ENCODE data around the gene EZR. TPM values are rescaled to one million over a fixed set of nuclear protein-coding genes. Genes with fewer than 3 reads are reported as not detected.

Gene EZR
- 100 to 1,000 TPM in 3 of 4 donors, 10 to 100 TPM in 1; 88.0 to 190 (median 177) TPM for total RNA-seq

DNA sequence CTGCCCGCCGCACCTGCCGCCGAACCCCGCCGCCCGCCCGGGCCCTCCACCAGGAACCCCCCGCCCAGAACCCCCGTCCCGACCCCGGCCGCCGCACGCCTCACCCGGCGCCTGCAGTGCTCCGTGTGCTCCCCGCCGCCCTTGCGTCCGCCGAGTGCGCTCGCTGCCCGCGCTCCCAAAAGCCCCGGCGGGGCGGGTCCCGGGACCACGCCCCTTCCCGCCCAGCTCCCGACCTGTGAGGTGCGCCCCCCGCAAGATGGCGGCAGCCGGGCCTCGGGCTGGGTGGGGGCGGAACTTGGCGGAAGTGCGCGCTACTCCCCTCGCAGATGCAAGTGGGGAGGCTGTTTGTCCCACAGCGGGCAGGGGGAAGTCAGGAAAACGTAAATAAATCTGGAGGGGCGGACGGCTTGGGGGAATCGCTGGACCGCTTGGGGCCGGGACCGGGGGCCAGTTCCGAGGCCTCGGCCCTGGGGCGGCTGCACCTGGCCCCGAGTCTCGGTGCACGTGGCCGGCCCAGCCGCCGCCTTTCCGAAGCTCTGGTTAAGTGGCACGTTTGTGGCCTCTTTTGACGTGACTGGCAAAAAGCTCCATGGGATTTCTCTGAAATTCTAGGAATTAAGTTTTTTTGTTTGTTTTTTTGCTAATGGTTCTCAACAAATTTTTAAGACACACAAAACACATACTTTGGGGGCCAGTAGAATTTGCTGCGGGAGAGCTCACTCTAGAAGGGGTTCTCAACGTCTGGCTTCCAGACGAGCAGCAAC is at the start of gene EZR:
TSS of gene EZR (minus strand) at position 156 of the 764 bp plus-strand sequence. CDS start 1,275 bp downstream, outside the sequence.
- no peaks in the 10 kb centered on the region for H3K27me3 ChIP-seq
- peaks cover 0 to 3% of the 10 kb centered on the region in 2 donors for H3K36me3 ChIP-seq
- H3K4me3 ChIP-seq, result peak within 1 kb of the TSS; percentile 78 to 98
- peak; percentile 77 for ATAC-seq
- TF ChIP-seq EP300 (IDR thresholded peaks at IDR 0.05), result no peak
- peak; percentile 47 for TF ChIP-seq POLR2AphosphoS5 (IDR thresholded peaks at IDR 0.05)
- TF ChIP-seq POLR2A (IDR thresholded peaks at IDR 0.05), result peak; percentile 71 to 73
- TF ChIP-seq, protein P1, sequence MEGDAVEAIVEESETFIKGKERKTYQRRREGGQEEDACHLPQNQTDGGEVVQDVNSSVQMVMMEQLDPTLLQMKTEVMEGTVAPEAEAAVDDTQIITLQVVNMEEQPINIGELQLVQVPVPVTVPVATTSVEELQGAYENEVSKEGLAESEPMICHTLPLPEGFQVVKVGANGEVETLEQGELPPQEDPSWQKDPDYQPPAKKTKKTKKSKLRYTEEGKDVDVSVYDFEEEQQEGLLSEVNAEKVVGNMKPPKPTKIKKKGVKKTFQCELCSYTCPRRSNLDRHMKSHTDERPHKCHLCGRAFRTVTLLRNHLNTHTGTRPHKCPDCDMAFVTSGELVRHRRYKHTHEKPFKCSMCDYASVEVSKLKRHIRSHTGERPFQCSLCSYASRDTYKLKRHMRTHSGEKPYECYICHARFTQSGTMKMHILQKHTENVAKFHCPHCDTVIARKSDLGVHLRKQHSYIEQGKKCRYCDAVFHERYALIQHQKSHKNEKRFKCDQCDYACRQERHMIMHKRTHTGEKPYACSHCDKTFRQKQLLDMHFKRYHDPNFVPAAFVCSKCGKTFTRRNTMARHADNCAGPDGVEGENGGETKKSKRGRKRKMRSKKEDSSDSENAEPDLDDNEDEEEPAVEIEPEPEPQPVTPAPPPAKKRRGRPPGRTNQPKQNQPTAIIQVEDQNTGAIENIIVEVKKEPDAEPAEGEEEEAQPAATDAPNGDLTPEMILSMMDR (IDR thresholded peaks at IDR 0.05), result peak in 2 of 4 experiments; percentile 14 to 30
- peak within 1 kb of the TSS; percentile 95 to 100 (median 99) for H3K27ac ChIP-seq
- H3K9me3 ChIP-seq, result no peaks in the 10 kb centered on the region
- H3K4me1 ChIP-seq, result peaks cover 0 to 45% (median 9%) of the 10 kb centered on the region in 3 donors
- WGBS, 2 donors (ENCODE audit: low coverage in 1 of 2), result 43 to 85% methylated on average over 4 to 10 of the region's 67 CpGs

DNA sequence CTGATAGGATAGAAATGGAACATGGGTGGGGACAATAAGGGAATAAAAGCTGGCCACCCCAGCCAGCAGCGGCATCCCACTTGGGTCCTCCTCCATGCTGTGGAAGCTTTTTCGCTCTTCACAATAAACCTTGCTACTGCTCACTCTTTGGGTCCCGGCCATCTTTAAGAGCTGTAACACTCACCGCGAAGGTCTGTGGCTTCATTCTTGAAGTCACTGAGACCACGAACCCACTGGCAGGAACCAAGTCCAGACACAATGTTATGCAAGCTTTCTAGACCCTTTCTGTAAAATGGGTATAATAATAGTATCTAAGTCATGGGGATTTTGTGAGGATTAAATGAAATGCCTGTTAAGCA is 48.9 kb upstream of the EZR start:
- no peaks in the 10 kb centered on the region for H3K27me3 ChIP-seq
- H3K4me1 ChIP-seq, result peaks cover 0 to 16% (median 0%) of the 10 kb centered on the region in 3 donors
- no peak for TF ChIP-seq EP300 (IDR thresholded peaks at IDR 0.05)
- WGBS, 2 donors (ENCODE audit: low coverage in 1 of 2), result 100% methylated on average over 1 to 3 of the region's 6 CpGs
- no peak for ATAC-seq
- H3K27ac ChIP-seq, result peak overlapping the region in 1 of 4 donors; percentile 89
- no peaks in the 10 kb centered on the region for H3K36me3 ChIP-seq
- no peaks in the 10 kb centered on the region for H3K9me3 ChIP-seq
- no peak overlapping the region for H3K4me3 ChIP-seq

DNA sequence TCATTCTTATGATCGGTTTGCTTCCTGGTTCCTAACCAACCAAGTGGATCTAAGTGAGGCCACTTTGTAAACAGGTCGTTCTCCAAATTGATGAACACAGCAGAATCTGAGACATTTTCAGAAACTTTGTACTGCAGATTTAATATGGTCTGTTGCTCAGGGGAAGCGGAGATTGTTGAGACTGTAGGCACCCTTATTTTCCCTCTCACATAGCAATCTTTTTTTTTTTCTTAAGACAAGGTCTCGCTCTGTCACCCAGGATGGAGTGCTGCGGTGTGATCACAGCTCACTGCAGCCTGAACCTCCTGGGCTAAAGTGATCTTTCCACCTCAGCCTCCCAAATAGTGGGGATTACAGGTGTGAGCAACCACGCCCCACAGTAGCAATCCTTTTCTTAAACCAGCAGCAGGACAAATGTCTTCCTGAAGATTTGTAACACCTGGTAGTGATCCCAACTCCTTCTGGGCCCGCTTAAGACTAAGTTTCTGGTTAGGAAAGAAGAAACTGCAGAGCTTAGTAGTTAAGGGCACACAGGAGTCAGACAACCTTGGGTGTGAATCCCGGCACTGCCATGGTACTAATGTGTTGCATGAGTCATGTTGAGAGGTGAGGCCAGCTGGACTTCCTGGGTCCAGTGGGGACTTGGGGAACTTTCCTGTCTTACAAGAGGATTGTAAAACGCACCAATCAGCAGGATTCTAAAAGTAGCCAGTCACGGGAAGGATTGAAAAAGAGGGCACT is 48.4 kb upstream of the EZR start:
- H3K4me1 ChIP-seq, result peaks cover 0 to 16% (median 0%) of the 10 kb centered on the region in 3 donors
- H3K4me3 ChIP-seq, result no peak overlapping the region
- 85 to 86% methylated on average over 6 to 10 of the region's 10 CpGs for WGBS, 2 donors (ENCODE audit: low coverage in 1 of 2)
- ATAC-seq, result no peak
- H3K27ac ChIP-seq, result peak overlapping the region in 1 of 4 donors; percentile 89
- no peak for TF ChIP-seq POLR2A (IDR thresholded peaks at IDR 0.05)
- TF ChIP-seq, protein P1 (IDR thresholded peaks at IDR 0.05), result no peak
- no peak for TF ChIP-seq POLR2AphosphoS5 (IDR thresholded peaks at IDR 0.05)
- no peaks in the 10 kb centered on the region for H3K9me3 ChIP-seq
- no peaks in the 10 kb centered on the region for H3K36me3 ChIP-seq
- H3K27me3 ChIP-seq, result no peaks in the 10 kb centered on the region

DNA sequence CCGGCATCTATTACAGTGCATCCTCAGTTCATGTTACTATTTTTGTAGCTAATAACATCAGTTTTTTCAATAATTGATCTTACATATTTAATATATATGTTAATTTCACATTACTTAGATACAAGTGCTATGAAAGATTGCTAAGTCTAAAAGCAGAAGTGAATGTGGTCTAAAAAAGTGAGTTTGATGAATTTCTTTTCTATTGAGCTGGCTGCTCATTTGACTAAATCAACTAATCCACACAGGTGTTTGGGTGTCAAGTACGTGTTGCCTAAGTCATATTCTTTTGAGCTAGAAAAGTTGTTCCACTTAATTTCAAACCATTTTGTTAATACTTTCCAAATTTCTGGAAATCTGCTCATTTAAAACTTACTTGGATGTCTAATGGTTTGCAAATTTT is 46.6 kb upstream of the EZR start:
- Histone ChIP-seq H3K4me1 (peaks cover 0 to 16% (median 0%) of the 10 kb centered on the region in 3 donors), H3K9me3 (no peaks in the 10 kb centered on the region), H3K4me3 (no peak overlapping the region), H3K36me3 (no peaks in the 10 kb centered on the region), H3K27ac (no peak overlapping the region), H3K27me3 (no peaks in the 10 kb centered on the region)
- no peak for ATAC-seq
- 56 to 66% methylated on average over 2 of the region's 2 CpGs for WGBS, 2 donors (ENCODE audit: low coverage in 1 of 2)
- TF ChIP-seq POLR2A (IDR thresholded peaks at IDR 0.05) (no peak), POLR2AphosphoS5 (IDR thresholded peaks at IDR 0.05) (no peak), EP300 (IDR thresholded peaks at IDR 0.05) (no peak)
- TF ChIP-seq, protein P1 (IDR thresholded peaks at IDR 0.05), result no peak

DNA sequence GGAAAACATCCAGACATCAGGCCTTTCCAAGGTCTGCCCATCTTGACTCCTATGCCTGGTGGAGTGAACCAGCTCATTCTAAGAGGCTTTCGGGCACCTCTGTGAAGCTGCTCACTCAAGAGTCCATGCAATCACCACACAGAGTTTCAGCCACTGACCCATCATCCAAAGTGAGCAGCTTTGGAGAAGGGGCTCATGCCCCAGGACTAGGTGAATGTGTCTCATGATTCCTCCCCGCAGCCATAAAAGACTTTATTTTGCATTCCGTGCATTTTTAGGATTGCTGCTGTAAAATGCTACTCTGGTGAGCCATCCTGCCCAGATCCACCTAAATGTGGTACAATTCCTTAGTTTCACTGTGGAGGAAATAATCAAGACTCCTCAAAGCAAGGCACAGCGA is 44.5 kb upstream of the EZR start:
- 85 to 86% methylated on average over 3 of the region's 4 CpGs for WGBS, 2 donors (ENCODE audit: low coverage in 1 of 2)
- no peak overlapping the region for H3K27ac ChIP-seq
- no peak for ATAC-seq
- peaks cover 0 to under 1% (median 0%) of the 10 kb centered on the region in 3 donors for H3K4me1 ChIP-seq
- TF ChIP-seq EP300 (IDR thresholded peaks at IDR 0.05), result no peak
- no peak for TF ChIP-seq POLR2AphosphoS5 (IDR thresholded peaks at IDR 0.05)
- no peak for TF ChIP-seq POLR2A (IDR thresholded peaks at IDR 0.05)
- TF ChIP-seq, protein P1 (IDR thresholded peaks at IDR 0.05), result no peak
- no peaks in the 10 kb centered on the region for H3K36me3 ChIP-seq
- no peaks in the 10 kb centered on the region for H3K9me3 ChIP-seq
- no peak overlapping the region for H3K4me3 ChIP-seq
- no peaks in the 10 kb centered on the region for H3K27me3 ChIP-seq
